NCI-H2196 treated with DMSO at 0.1 percent for 48 hours (cell line): Measurements from ENCODE around the gene SCAPER.

Experiments
- DNase-seq: peaks from one replicate; lab custom pipeline; 2025; ENCODE audit not compliant: unreplicated experiment; lab: John Stamatoyannopoulos, UW

SCAPER gene, protein sequence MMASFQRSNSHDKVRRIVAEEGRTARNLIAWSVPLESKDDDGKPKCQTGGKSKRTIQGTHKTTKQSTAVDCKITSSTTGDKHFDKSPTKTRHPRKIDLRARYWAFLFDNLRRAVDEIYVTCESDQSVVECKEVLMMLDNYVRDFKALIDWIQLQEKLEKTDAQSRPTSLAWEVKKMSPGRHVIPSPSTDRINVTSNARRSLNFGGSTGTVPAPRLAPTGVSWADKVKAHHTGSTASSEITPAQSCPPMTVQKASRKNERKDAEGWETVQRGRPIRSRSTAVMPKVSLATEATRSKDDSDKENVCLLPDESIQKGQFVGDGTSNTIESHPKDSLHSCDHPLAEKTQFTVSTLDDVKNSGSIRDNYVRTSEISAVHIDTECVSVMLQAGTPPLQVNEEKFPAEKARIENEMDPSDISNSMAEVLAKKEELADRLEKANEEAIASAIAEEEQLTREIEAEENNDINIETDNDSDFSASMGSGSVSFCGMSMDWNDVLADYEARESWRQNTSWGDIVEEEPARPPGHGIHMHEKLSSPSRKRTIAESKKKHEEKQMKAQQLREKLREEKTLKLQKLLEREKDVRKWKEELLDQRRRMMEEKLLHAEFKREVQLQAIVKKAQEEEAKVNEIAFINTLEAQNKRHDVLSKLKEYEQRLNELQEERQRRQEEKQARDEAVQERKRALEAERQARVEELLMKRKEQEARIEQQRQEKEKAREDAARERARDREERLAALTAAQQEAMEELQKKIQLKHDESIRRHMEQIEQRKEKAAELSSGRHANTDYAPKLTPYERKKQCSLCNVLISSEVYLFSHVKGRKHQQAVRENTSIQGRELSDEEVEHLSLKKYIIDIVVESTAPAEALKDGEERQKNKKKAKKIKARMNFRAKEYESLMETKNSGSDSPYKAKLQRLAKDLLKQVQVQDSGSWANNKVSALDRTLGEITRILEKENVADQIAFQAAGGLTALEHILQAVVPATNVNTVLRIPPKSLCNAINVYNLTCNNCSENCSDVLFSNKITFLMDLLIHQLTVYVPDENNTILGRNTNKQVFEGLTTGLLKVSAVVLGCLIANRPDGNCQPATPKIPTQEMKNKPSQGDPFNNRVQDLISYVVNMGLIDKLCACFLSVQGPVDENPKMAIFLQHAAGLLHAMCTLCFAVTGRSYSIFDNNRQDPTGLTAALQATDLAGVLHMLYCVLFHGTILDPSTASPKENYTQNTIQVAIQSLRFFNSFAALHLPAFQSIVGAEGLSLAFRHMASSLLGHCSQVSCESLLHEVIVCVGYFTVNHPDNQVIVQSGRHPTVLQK (N-terminal part only)

DNA sequence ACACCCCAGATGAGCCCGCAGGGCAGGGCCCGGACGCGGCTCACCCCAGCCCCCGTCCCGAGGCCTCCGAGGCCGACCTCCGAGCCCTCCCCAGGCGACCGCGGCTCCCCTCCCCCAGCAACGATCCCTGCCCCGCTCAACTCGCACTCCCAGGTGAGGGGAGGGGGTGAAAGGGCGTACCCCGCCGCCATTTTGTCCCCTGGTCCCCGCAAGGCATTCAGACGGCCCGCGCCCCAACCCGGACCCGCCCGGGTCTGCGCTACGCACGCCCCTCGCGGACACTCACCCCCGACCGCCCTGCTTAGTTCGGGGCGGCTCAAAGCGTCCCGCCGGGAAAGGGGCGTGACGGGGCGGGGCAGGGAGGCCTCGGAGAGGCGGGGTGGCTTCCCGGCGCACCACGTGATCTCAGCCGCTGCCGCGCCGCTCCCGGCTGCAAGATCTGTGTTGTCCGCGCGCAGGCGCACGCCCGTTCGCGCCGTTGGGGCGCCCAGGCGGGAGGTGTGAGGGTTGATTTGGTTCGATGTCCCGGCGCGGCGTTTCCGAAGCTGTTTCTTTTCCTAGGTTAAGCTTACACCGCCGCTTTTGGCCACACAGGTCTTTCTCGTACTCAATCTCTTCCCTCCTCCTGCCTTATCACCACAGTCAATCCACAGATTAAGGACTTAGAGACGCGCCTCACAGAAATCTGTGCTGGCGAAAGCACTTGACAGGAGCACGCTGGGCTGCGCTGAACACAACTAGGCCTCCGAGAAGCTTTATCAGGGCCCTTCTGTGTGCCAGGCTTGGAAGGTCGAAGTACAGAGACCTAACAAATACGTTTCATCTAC is at the start of gene SCAPER:
TSS of gene SCAPER (minus strand) at position 328 of the 827 bp plus-strand sequence. CDS start 21,523 bp downstream, outside the sequence.
- DNase-seq = peak; percentile 48

DNA sequence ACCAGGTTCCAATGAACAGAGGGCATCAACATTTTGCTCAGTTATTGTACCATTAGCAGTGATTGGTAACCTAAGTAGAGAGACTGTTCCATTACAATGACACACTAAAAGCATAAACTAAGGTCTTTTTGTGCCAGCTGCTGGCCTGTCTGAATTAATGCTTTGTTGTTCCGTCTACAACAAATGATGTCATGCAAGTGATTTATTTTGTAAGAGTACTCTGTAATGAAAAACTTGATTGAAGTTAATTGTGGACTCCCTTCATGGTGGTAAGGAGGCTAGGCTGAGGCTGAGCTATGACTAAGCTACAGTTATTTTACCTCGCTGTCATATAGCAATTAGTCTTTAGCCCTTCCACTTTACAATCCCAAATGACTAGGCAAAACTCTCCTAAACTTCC is 49.6 kb upstream of the SCAPER start:
- DNase-seq = no peak

DNA sequence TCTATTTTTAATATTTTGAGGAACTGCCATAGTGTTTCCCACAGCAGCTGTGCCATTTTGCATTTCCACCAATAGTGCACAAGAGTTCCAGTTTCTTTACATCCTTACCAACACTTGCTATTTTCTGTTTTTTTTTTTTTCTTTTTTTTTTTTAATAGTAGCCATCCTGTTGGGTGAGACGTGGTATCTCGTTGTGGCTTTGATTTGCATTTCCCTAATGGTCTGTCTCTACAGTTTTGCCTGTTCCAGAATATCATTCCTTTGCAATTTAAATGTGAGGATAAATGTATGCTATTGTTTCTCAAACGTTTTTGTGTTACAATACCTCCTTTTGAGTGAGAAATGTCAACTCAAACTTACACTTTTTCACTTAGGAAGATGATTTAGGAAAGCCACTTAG is 48.8 kb upstream of the SCAPER start:
- DNase-seq = no peak

DNA sequence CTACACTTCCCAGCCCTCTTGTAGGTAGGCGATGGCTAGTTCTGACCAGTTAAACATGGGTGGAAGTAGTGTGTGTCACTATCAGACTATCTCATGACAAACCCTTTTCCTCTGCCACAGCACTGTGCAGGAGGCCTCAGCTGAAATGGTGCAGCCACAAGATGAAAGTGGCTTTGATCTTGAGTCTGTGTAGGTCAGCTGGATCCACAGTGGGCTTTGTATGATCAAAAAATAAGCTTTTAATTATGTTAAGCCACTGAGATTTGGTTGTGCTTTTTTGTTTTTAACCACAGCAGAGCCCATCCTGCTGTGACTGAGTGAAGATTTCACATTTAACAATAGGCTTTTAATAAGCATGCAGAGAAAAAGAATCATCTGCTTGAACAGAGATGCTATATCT is 46.1 kb upstream of the SCAPER start:
- no peak for DNase-seq

DNA sequence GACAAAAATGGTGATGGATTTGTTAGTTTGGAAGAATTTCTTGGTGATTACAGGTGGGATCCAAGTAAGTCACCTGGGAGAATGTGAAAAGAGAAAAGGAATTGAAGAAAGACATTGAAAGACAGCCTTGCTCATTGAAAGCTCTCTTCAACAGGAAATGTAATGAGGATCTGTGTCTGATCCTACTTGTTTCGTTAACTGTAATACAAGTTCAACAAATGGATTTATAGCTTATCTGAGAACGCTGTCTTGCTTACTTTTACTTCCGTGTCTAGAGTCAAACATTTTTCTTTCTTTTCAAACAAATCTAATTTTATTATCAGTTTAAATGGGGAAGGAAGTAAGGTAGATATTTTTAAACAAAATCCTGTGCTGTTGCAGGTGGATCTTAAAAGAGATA is 42.3 kb upstream of the SCAPER start:
- DNase-seq = no peak

DNA sequence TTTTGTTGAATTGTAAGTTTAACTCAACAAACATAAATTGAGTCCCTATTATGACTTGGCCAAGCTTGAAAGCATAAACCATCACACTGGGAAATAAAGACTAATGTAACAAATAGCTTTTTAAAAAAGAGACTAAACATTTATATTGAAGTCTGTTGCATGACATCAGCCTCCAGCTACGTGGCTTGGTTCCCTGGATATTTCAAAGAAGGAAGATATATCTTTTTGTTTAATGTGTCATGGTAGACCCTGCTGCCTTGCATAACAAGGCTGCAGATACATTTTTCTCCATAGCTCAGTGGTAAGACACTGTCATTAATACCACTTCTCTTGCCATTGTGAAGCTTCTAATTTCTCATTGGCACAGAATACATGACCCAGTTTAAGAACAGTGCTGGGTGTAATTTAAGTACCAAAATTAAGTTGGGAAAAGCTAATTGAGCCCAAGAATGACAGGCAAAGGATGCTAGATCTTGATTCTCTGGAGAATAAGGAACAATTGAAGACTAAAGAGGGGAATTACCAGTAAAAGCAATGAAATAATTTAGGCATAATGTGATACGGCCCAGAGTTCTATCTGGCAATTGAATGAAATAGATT is 40.5 kb upstream of the SCAPER start:
- no peak for DNase-seq

DNA sequence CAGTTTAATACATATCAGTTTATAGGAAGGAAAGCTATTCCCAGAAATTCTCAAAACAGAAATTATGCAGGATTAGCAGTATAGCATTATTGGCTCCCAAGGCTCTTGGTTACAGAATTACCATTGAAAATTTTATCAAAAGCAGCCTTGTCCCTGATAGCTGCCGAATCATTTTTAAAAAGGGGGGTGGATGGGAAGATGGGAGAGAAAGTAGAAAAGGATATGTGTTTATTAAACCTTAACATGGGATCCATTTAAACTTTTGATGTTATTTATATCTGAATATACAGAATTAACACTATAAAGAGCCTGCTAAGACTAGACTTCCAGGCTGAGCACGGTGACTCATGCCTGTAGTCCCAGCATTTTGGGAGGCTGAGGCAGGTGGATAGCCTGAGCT is 37.2 kb upstream of the SCAPER start:
- DNase-seq = no peak

DNA sequence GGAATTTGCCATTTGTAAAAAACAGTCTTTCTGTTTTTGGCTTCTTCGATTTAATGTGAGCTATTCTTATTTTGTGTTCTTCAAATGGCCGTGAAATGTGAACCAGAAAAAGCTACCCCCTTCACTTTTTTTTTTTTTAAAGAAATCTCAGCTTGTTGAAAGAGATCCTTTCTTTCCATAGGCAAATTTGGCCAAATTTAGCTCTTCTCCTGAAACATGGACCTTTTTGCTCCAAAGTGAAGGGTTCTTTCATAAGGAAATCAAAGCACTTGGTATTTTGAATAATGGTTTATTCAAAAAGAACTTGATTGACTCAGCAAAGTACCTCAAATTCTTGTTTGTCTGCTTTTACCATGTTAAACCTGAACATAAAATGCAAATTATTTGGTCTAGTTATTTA is 36.5 kb upstream of the SCAPER start:
- DNase-seq = no peak

DNA sequence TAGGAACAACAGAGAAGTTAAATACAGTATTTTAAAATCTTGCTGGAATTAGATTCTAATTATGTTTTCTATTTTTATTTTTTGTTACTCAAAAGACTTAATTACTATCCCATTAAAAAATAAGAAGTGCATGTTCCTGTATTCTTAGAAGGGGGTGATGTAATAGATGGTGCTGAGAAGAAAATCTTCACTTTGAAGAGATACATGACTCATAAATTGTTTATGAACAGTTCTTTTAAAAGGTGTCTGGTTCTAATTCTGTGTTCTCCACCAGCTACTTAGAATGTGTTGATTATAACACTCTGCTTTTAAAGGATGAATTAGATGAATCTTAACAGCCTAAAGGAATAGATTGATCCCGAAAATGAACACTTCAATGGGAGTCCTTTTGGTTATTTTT is 34.6 kb upstream of the SCAPER start:
- DNase-seq = no peak

DNA sequence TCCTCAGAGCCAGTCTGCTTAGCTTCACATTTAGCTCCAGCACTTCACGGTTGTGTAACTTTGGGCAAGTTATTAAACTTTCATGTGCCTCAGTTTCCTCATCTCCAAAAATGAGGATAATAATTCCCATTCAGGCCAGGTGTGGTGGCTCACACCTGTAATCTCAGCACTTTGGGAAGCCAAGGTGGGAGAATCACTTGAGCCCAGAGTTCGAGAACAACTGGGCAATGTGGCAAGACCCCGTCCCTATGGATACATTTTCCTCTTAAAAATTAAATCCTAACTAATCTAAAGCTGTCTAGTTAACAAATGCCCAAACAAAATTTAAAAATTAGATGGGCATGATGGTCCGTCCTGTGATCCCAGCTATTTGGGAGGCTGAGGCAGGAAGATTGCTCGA is 33.6 kb upstream of the SCAPER start:
- no peak for DNase-seq

DNA sequence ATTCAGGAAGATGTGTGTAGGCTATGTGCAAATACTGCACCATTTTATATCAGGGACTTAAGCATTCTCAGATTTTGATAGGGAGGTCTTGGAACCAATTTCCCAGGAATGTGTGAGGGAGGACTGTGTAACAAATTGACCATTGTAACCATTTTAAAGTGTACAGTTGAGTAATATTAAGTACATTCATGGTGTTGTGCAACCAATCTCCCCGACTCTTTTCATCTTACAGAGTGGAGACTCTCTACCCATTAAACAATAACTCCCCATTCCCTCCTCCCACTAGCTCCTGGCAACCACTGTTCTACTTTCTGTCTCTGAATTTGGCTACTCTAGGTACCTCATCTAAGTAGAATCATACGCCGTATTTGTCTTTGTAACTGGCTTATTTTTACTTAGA is 31.5 kb upstream of the SCAPER start:
- DNase-seq = no peak

DNA sequence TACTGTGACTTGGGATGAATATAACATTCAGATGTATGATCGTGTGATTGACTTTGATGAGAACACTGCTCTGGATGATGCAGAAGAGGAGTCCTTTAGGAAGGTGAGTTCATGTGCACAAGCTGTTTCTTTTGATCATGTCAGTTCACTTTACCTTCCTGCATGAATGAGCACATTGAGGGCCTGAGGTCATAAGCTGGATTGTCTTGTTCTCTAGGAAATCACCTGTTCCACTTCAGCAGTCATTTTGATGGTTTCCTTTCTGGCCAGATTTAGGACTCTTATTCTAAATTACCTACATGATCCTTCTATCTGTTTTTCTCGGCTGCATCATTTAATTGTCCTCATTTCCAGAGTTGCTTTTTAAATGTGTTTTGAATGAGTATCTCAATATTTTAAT is 30.5 kb upstream of the SCAPER start:
- no peak for DNase-seq

DNA sequence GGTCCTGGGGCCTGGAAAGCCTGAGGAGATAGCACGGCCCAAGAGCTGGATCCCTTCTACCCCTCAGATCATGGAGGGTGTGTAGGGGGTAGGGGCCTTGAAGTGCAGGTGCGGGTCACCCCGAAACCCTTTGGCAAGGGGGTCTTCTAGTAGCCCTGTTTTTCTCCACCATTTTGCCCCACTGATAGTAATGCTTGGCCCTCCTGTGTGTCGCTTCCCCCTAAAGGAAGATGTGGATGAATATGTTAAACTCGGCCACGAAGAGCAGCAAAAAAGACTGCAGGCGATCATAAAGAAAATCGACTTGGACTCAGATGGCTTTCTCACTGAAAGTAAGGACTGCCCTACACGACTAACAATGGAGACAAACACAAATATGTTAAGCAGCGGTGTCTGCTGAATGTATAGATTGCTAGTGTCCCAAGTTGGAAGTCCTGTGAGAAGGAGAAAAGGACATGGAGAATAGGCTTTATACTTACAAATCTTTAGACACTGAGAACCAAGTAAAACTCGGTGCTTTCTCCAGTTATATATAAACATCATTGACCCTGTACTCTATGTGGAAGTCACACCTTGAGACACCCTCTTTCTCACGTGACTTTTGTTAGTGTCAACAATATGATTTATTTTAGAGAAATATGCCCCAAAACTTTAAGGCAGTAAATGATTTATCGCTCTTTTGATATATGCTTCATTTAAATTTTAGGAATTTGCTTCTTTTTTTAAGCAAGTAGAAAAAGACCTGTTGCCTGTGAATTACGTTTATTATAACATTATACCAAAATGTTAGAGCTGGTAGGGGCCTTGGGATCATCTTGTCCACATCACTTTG is 27.2 kb upstream of the SCAPER start:
- no peak for DNase-seq

DNA sequence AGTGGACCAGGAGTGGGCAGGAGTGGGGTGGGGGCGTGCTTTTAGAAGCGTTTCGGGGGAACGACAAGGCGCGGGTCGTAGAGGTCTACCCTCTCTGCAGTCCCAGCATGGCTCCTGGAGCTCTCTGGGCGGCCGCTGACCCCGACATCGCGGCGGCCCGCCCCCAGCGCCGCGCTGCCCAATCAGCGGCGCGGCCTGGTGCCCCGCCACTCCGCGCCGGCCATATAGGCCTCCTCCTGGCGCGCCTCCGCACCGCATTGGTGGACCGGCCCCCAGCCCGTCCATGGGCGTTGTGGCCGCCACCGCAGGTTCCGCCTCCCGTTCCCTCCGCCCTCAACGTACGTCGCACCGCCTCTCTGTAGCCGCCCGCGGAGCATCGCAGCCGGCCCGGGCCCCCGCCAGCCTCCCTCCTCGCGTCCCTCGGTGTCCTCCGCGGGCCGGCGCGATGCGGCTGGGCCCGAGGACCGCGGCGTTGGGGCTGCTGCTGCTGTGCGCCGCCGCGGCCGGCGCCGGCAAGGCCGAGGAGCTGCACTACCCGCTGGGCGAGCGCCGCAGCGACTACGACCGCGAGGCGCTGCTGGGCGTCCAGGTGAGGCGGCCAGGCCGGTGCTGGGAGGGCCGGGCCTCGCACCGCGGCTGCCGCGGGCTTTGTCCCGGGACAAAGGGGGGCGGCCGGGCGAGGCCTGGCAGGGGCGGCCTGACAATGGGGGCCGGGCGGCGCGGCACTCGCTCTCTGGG is 26.4 kb upstream of the SCAPER start, which contains the start of gene RCN2:
TSS of gene RCN2 (plus strand) at position 353 of the 738 bp plus-strand sequence. CDS start at position 446, 93 bp downstream.
- peak; percentile 72 for DNase-seq

DNA sequence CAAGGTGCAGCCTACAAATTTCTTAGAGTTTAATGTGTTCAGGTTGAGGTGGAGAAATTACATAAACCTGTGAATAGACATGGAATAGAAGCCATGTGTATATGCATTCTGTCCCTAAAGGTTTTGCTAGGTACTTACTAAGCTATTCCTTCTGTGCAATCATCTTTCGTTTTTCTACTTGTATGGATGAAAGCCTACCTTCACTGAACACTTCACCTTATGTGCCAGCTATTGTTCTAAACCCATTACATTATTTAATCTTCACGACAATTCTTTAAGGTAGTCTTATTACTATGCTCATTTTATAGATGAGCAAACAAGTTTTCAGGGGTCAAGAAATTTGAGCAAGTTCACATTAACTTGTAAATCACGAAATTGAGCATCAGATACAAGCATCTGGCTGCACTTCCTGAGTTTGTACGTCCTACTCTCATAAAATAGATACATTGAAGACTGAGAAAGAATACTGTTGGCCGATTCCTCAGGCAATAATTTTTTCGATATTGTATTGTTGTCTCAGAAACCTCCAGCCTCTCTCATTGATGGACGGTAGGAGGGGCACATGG is 25.8 kb upstream of the SCAPER start:
- DNase-seq = no peak

DNA sequence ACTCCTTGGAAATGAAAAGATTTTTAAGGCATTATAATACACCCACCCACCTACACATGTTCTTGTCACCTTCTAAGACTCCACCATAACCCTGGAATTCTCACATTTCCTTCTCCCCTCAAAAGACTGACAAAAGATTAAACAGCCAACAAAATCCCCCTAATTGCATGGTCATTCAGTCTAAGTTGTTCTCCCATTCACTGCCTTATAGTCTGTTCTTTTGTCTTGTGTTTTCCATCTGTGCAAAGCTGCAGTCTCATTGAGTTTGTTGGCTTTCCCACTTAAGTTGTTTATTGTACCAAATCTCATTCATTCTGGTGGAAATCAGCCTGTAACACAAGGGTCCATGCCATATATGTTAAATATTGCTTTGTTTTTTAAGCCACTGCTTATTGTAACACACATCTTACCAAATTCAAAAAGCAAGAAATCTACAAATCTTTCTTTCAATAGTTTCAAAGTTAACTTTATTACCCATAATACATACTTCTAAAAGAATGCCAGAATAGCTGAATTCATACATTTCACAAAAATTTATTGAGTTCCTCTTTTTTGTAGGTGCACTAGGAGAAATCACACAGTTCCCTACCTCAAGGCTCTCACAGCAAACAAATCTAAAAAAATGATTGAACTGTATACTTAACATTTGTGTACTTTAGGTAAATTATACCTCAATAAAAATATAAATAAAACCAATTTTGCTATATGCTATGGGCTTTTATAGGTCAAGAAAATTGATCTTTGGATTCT is 24.0 kb upstream of the SCAPER start:
- DNase-seq = no peak

DNA sequence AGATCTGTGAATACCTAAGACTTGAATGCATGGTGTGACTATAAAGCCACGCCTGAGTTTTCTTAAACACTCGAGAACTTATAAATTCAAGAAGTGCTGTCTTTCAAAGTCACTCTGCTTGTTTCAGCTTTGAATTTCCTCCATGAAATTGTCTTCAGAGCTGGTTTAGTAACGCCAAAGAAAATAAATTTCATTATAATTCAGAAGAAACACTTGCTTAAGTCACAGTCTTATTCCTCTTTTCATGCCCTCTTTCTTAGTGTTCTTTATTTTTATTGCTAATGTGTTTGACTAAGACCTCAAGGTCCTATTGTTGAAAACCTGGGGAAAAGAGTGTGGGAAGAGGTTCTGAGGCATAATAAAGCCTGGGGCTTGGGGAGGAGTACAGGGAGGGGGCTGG is 23.1 kb upstream of the SCAPER start:
- DNase-seq = no peak
